Measurements from ENCODE around the gene OR51M1.

OR51M1 gene

GRCh38 chr11:5394091-5394490 is 10.5 kb downstream of the OR51M1 start:
- DNase-seq, result no peak

DNA sequence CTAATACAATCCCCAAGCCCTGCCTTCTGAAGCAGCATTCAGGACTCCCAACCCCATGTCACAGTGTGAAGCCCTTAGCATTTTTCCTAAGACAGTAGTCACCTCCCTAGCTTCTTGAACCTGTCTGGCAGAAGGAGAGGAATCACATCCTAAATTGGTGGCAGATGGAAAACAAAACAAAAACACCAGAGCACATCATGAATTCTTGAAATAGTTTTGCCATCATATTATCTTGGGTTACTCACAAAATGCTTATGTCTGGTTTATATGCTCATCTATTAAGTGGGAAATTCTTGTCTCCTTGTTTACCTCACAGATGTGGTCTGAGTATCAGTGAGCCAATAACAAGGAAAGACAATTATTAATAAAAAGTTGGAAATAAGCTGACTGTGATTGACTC is 15.3 kb downstream of the OR51M1 start:
- DNase-seq, result no peak

GRCh38 chr11:5405173-5405572 is 21.6 kb downstream of the OR51M1 start:
- no peak for DNase-seq

GRCh38 chr11:5420993-5421392 is 37.4 kb downstream of the OR51M1 start:
- no peak for DNase-seq

DNA sequence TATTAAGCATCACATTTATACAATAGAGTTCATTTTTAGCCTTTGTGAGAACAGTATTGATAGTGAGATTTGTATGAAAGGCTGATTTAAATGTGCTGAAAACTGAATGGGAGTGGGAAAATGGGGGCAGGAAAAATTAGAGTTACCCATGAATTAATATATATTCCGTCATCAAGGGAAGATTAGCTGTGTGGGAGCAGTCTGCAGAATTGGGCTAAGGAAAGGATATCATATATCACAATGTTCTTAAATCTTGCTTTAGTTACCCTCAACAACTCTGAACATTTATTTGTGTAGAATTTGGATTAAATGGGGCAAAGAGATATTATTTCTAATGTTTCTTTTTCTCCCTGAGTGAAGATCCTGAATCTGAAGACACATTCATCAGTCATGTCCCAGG is 38.2 kb downstream of the OR51M1 start, which contains the start of gene OR51Q1:
Gene OR51Q1, plus strand, starts transcription at position 301 of the 400 bp plus-strand sequence. Its CDS starts 90 bp downstream, at position 391.
- DNase-seq, result no peak

DNA sequence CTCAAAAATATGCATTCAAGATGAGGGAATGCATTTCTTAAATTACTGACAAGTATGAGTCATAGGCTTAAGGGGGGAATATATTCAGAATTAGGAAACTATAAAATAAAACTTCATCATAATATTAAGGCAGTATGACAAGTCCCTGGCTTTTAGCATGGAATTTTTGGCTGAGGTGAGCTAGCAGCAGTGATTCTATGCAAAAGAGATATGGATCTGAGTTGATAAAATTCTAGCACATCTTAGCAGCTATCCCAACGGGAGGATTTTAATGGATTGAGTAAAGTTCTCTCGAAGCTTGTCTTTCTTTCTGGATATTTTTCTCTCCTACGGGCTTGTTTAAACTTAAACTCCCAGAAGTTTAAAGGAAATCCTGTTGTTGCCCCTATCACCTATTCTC is 39.5 kb downstream of the OR51M1 start:
- no peak for DNase-seq

DNA sequence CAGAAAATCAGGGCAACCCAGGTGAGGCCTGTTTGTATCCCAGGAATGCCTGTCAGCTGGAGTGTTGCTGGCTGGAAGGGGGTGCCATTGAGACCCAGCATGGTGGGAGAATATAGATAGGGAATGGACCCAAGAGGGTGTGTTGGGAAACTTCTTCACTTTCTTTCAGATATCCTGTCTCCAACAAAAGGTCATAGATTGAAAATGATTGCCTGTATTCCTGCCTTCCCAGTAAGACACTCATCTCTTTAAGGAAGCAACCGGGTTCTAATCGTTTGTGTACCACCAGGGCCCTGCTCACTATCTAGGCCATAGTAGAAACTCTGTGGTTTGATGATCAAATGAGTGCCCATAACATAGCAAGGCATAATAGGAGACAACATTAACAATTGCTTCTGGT is 57.8 kb downstream of the OR51M1 start, which contains the start of gene OR51I1:
Gene OR51I1, minus strand, starts transcription at position 101 of the 400 bp plus-strand sequence. Its CDS starts 0 bp downstream, at position 101.
- DNase-seq, result no peak

Data from NCI-H2081 (cell line).